ENCODE results near the gene ARMC9. TPM values are rescaled to one million over a fixed set of nuclear protein-coding genes. Genes with fewer than 3 reads are reported as not detected.

Gene ARMC9
- total and polyA plus RNA-seq, 2 of the 13 experiments (the other 11 are each of a cell fraction or from before 2014, with no cell fraction given): 9.1 to 12.8 TPM

- ChIA-PET POLR2A (no interaction called here), CTCF (ENCODE audit: low intra/inter-chr PET ratio, low total read pairs) (no interaction called here)
- FAIRE-seq: no peak
- Histone ChIP-seq H4K20me1 (ENCODE audit: insufficient read depth, low read length) (no peaks in the 10 kb centered on the region), H3K4me2 (ENCODE audit: low read depth, low read length) (no peak overlapping the region), H3K9ac (ENCODE audit: insufficient read depth, low read depth, low read length) (no peak overlapping the region), H3K27ac (ENCODE audit: extremely low read length, insufficient read depth, low read length) (no peak overlapping the region), H3K27me3 (ENCODE audit: control insufficient read depth in 1 of 2, insufficient read depth in 2 of 2, low read length in 2 of 2) (no peaks in the 10 kb centered on the region), H3K79me2 (ENCODE audit: insufficient read depth, low read length) (no peaks in the 10 kb centered on the region), H2AFZ (ENCODE audit: low read length) (no peak overlapping the region), H3K9me3 (ENCODE audit: low read length) (no peaks in the 10 kb centered on the region), H3K36me3 (replicated peaks in 1 of 2; ENCODE audit: control insufficient read depth in 1 of 2, insufficient read depth in 2 of 2, low read length in 2 of 2) (no peaks in the 10 kb centered on the region), H3K4me3 (replicated peaks in 1 of 3; ENCODE audit: insufficient read depth in 1 of 3, low read depth in 2 of 3, low read length in 3 of 3) (no peak overlapping the region), H3K4me1 (ENCODE audit: insufficient read depth, low read length) (no peaks in the 10 kb centered on the region)
- ATAC-seq: no peak
- BruUV-seq (replicated peaks): no TSS peak
- in situ Hi-C loops (cut with HindIII; ENCODE audit: extremely low pct_ligation_motif_present, low pct_unique_long_range_greater_than_20kb) (no loop called here), intact Hi-C loops (cut with micrococcal nuclease; ENCODE audit: unreplicated experiment) (no loop called here)
- TF ChIP-seq SIN3A (IDR thresholded peaks at IDR 0.05; ENCODE audit: borderline replicate concordance, low read depth, low read length): no peak
- no peak for TF ChIP-seq TEAD3 (CRISPR knock-in tag; optimal IDR thresholded peaks at IDR 0.05; ENCODE audit: borderline replicate concordance)
- no peak for TF ChIP-seq ZNF841 (CRISPR knock-in tag; IDR thresholded peaks at IDR 0.05; ENCODE audit: borderline replicate concordance)
- no peak for TF ChIP-seq ZNF160 (CRISPR knock-in tag; IDR thresholded peaks at IDR 0.05)
- TF ChIP-seq POLR2AphosphoS5 (IDR thresholded peaks at IDR 0.05; ENCODE audit: low read depth, low read length): no peak
- TF ChIP-seq RARA (CRISPR knock-in tag; IDR thresholded peaks at IDR 0.05): no peak
- TF ChIP-seq CBX2 (IDR thresholded peaks at IDR 0.05; ENCODE audit: low read depth, low read length): no peak
- TF ChIP-seq CBX2 (CRISPR knock-in tag; IDR thresholded peaks at IDR 0.05; ENCODE audit: low read depth): no peak
- no peak for TF ChIP-seq ZNF615 (CRISPR knock-in tag; IDR thresholded peaks at IDR 0.05; ENCODE audit: borderline replicate concordance)
- no peak for TF ChIP-seq ZNF24 (IDR thresholded peaks at IDR 0.05)
- TF ChIP-seq ETS1 (CRISPR knock-in tag; IDR thresholded peaks at IDR 0.05): no peak
- no peak for TF ChIP-seq FOXP4 (CRISPR knock-in tag; IDR thresholded peaks at IDR 0.05)
- TF ChIP-seq E2F1 (CRISPR knock-in tag; IDR thresholded peaks at IDR 0.05): no peak
- WGBS (ENCODE audit: low lambda C conversion rate): 91% methylated on average over 10 of the region's 10 CpGs
- DNase-seq (ENCODE audit: low spot score): no peak
Observed at GRCh38 chr2:231263118-231263831, 64.8 kb downstream of the ARMC9 start.

All from HepG2 (cell line).